GF-D8 (cell line): ENCODE measurements around the gene ITGB4.

Experiments used
- DNase-seq: peaks from one replicate; lab custom pipeline; 2025; lab: John Stamatoyannopoulos, UW

Gene ITGB4

DNA sequence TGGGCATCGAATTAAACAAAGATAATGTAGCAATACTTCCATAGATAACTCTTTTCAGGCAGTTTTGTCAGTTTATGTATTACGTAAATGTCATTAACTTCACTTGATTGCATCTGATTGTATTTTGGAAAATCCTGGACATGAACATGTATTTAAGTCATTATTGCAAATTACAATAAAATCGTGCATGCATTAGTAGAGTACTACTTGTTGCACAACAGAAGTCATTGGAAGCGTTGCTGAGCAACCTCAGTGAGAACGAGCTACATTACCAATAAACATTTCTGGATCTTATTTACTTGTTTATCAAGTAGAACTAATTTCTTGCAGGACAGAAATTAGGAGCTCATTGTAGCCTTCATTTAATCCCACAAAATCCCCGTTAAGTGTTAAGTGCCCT lies 70.0 kb downstream of the ITGB4 start:
- no peak for DNase-seq

GRCh38 chr17:75793460-75793859 lies 72.2 kb downstream of the ITGB4 start:
- no peak for DNase-seq

- DNase-seq: no peak
These were observed 74.8 kb downstream of the ITGB4 start for GRCh38 chr17:75795820-75796607.

- DNase-seq: no peak
These were observed 78.1 kb downstream of the ITGB4 start for GRCh38 chr17:75799402-75799801.

- no peak for DNase-seq
These were observed 82.6 kb downstream of the ITGB4 start for GRCh38 chr17:75803883-75804282.

GRCh38 chr17:75806822-75807500 lies 85.7 kb downstream of the ITGB4 start:
- DNase-seq: no peak
